K562 (cell line): ENCODE data around the gene ARID5B. TPM values are rescaled to one million over a fixed set of nuclear protein-coding genes. Genes with fewer than 3 reads are reported as not detected.

Source experiments
- ATAC-seq: fragments of 200-7000 bp; cut with Tn5 transposase; 3 replicates; pipeline ENCODE4 v1.9.1; 2020; ENCODE audit warnings: moderate library complexity
- BruUV-seq: library from RNA; stranded (reverse); fragments of 400-500 nt; replicated peaks from 2 replicates; lab custom pipeline; 2021; lab: Mats Ljungman, UMichigan
- CTCF ChIA-PET: fragments of 300-600 bp; formaldehyde crosslinking; extraction: SDS; loops from one replicate; lab custom pipeline; 2021; ENCODE audit warnings: low intra/inter-chr PET ratio; lab: Yijun Ruan, JAX
- POLR2A ChIA-PET: fragments of 300-600, 350-650 bp; sonication (Branson Sonifier 250); formaldehyde crosslinking; extraction: SDS; loops from one replicate; lab custom pipeline; 2021; ENCODE audit warnings: antibody characterized with exemption, inconsistent platforms; lab: Yijun Ruan, JAX
- DNase-seq, 4 experiments: peaks; one replicate each; pipeline versions ENCODE4 v3.0.0 to v3.0.0-alpha.2; 2011 to 2018; ENCODE audit warnings: low spot score in 3 of 4, mixed read lengths in 3 of 4; ENCODE audit errors: extremely low read depth in 1 of 4
- FAIRE-seq: peaks from 2 replicates; lab custom pipeline; 2011; peaks lifted over from hg19 to GRCh38; lab: Jason Lieb, UNC
- H2AFZ ChIP-seq: 2 replicates; pipeline ENCODE4 v1.6.0; 2011; ENCODE audit warnings: low read depth, low read length, control low read depth, inconsistent platforms
- H3K27ac ChIP-seq: fragments of 200-600 bp; 3 replicates; pipeline ENCODE4 v1.8.0; 2011; ENCODE audit warnings: low read depth, mild to moderate bottlenecking, control low read depth, inconsistent platforms, low read length, moderate library complexity, mixed read lengths; ENCODE audit errors: extremely low read depth
- H3K27me3 ChIP-seq, 2 experiments: fragments of 300-600 bp in 1 of 2; 2 replicates in 1 of 2; 3 replicates in 1 of 2; pipeline versions ENCODE4 v1.6.0 to v1.8.0; 2011; ENCODE audit warnings: inconsistent platforms in 2 of 2, low read length in 2 of 2, mild to moderate bottlenecking in 1 of 2, mixed read lengths in 1 of 2, moderate library complexity in 1 of 2; ENCODE audit not compliant: control insufficient read depth in 2 of 2, insufficient read depth in 2 of 2
- H3K36me3 ChIP-seq: fragments of 300-600 bp; 3 replicates; pipeline ENCODE4 v1.8.0; 2011; ENCODE audit warnings: mild to moderate bottlenecking, low read length, inconsistent platforms; ENCODE audit not compliant: control insufficient read depth, insufficient read depth
- H3K4me1 ChIP-seq, 2 experiments: fragments of 200-600 bp in 1 of 2; replicated peaks in 1 of 2; 2 replicates in 1 of 2; 3 replicates in 1 of 2; pipeline versions ENCODE4 v1.5.1 to v1.8.0; 2011; ENCODE audit warnings: inconsistent platforms in 2 of 2, low read length in 2 of 2, mild to moderate bottlenecking in 1 of 2, mixed read lengths in 1 of 2, moderate library complexity in 1 of 2; ENCODE audit not compliant: control insufficient read depth in 2 of 2, insufficient read depth in 2 of 2
- H3K4me2 ChIP-seq: 2 replicates; pipeline ENCODE4 v1.6.1; 2011; ENCODE audit warnings: low read length, control low read depth, inconsistent platforms, mixed read lengths; ENCODE audit not compliant: insufficient read depth
- H3K4me3 ChIP-seq: fragments of 200-600 bp; sonication (generic), shearing (Covaris generic); 2 replicates; pipeline ENCODE4 v1.5.1; 2016; ENCODE audit warnings: control low read depth, inconsistent platforms
- H3K79me2 ChIP-seq: fragments of 200-600 bp; 3 replicates; pipeline ENCODE4 v1.8.0; 2011; ENCODE audit warnings: low read length, inconsistent platforms; ENCODE audit not compliant: control insufficient read depth, insufficient read depth
- H3K9ac ChIP-seq, 2 experiments: 2 replicates each; pipeline versions ENCODE4 v1.6.0 to v1.6.1; 2011; ENCODE audit warnings: low read depth in 2 of 2, low read length in 2 of 2, control low read depth in 1 of 2, inconsistent platforms in 1 of 2, mild to moderate bottlenecking in 1 of 2, mixed read lengths in 1 of 2; ENCODE audit not compliant: insufficient read depth in 1 of 2
- H3K9me1 ChIP-seq: one replicate; pipeline ENCODE4 v1.6.0; 2011; ENCODE audit warnings: inconsistent platforms, mild to moderate bottlenecking, low read length, moderate library complexity; ENCODE audit not compliant: control insufficient read depth, insufficient read depth
- H3K9me3 ChIP-seq: replicated peaks from 2 replicates; pipeline ENCODE4 v1.5.1; 2011; ENCODE audit warnings: low read depth, low read length, inconsistent platforms; ENCODE audit not compliant: control insufficient read depth, insufficient read depth
- H4K20me1 ChIP-seq: replicated peaks from 2 replicates; pipeline ENCODE4 v1.6.1; 2011; ENCODE audit warnings: low read length, inconsistent platforms, mixed read lengths; ENCODE audit not compliant: control insufficient read depth, insufficient read depth
- EGR1 ChIP-seq: fragments of 450-650 bp; conservative IDR thresholded peaks from 2 replicates; pipeline ENCODE4 v1.6.1; 2017; ENCODE audit warnings: mild to moderate bottlenecking
- FOXO4 ChIP-seq: fragments of 450-650 bp; formaldehyde crosslinking; IDR thresholded peaks from 2 replicates; pipeline ENCODE4 v1.4.0; 2020; ENCODE audit warnings: mild to moderate bottlenecking, moderate library complexity
- SMAD4 ChIP-seq: fragments of 250-450 bp; sonication (Bioruptor Pico); conservative IDR thresholded peaks from 2 replicates; pipeline ENCODE4 v1.8.0; 2021; ENCODE audit warnings: inconsistent platforms, mild to moderate bottlenecking, moderate library complexity
- ZNF609 ChIP-seq: sonication (generic); formaldehyde crosslinking; IDR thresholded peaks from 2 replicates; pipeline ENCODE4 v1.8.1; 2023; ENCODE audit warnings: missing genetic modification reagents, mild to moderate bottlenecking, borderline replicate concordance
- WGBS: fragments of 100-300 bp; shearing (Covaris generic); methylation state at CpG from one replicate; pipeline ENCODE4 v1.1.6; 2016; ENCODE audit warnings: low coverage, mixed read lengths; ENCODE audit not compliant: insufficient coverage; ENCODE audit errors: missing lambda C conversion rate; 5-methylcytosine and 5-hydroxymethylcytosine counted together
- in situ Hi-C: fragments of 300-500 bp; cut with MboI; formaldehyde crosslinking; loops from 4 replicates; pipeline ENCODE4 v1.15.0; 2018; ENCODE audit warnings: inconsistent platforms, mixed read lengths
- intact Hi-C: fragments of 100-400 bp; cut with micrococcal nuclease; formaldehyde crosslinking; loops from 2 replicates; pipeline ENCODE4 v1.14.2; 2022
- polyA plus RNA-seq, 8 experiments: library from polyadenylated mRNA; depleted of rRNA in 4 of 8; stranded (reverse) in 5 of 8; unstranded in 3 of 8; fragments of >200 nt; fragmentation: Nextera tagmentation in 2 of 8; fragmentation: Illumina TruSeq in 1 of 8; extraction: Ambion mirVana in 2 of 8; extraction: Trizol in 1 of 8; gene quantifications; 2 replicates each; pipeline versions ENCODE4 v1.2.1 to v1.2.3, GENCODE V29; 2011 to 2014; ENCODE audit warnings: inconsistent platforms in 1 of 8, missing spikeins in 1 of 8
- total RNA-seq, 7 experiments: library from RNA; depleted of rRNA in 6 of 7; stranded (reverse); fragments of >200 nt in 6 of 7; fragmentation: Illumina TruSeq in 2 of 7; extraction: Trizol in 2 of 7; gene quantifications; 2 replicates each; pipeline versions ENCODE4 v1.2.1 to v1.2.3, GENCODE V29; 2011 to 2021; ENCODE audit warnings: low replicate concordance in 1 of 7

ARID5B gene
- total and polyA plus RNA-seq, 9 of the 15 experiments (the other 6 are each of a cell fraction or from before 2014, with no cell fraction given), result 0.48 to 1.6 (median 0.80) TPM

DNA sequence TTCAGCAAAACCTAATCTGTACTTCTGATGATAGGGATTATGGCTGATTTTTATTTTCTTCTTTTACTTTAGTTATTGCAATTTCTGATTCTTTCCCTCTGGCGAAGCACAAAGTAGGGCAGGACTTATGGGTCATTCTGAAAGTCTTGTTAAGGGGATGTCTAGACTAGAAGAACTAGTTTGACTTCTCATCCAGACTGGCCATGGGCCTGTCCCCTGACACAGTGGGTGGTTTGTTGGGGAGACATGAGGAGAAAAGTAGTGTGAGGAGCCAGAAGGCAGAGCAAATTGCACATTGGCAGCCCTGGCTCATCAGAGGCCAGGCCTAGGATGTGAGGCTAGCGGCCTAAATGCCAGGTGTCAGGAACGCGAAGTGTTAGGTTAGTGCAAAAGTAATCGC is 214.3 kb downstream of the ARID5B start (continued):
- no peak for TF ChIP-seq ZNF609 (CRISPR knock-in tag)

GRCh38 chr10:62116896-62117295 is 215.4 kb downstream of the ARID5B start:
- Histone ChIP-seq H2AFZ (no peak overlapping the region), H4K20me1 (no peaks in the 10 kb centered on the region), H3K36me3 (no peaks in the 10 kb centered on the region)
- POLR2A ChIA-PET, result interaction anchor here (0.7 kb wide), 1 partner anchor 170 kb away, joined by 3 read pairs; no protein-coding TSS in a partner anchor
- FAIRE-seq, result no peak
- in situ Hi-C loops, result loop anchor here (25.0 kb wide), 1 partner anchor 1645 kb away; no protein-coding TSS in a partner anchor
- TF ChIP-seq SMAD4 (CRISPR knock-in tag) (no peak), EGR1 (no peak), FOXO4 (CRISPR knock-in tag) (no peak)
- TF ChIP-seq, all 486 proteins: peak for 0
- intact Hi-C loops, result no loop called here
- no peak overlapping the region for H3K27ac ChIP-seq
- no peaks in the 10 kb centered on the region for H3K9me3 ChIP-seq
- DNase-seq (no peak), ATAC-seq (no peak)
- H3K9me1 ChIP-seq, result no peaks in the 10 kb centered on the region
- CTCF ChIA-PET, result no interaction called here
- no peak overlapping the region for H3K9ac ChIP-seq
- BruUV-seq, result no TSS peak
- H3K4me3 ChIP-seq, result no peak overlapping the region
- H3K79me2 ChIP-seq, result no peaks in the 10 kb centered on the region
- 2% methylated on average over 6 of the region's 6 CpGs for WGBS
- no peaks in the 10 kb centered on the region for H3K4me1 ChIP-seq
- H3K27me3 ChIP-seq, result no peaks in the 10 kb centered on the region
- H3K4me2 ChIP-seq, result no peak overlapping the region
